HepG2 (cell line): ENCODE measurements around the gene SLCO2B1. TPM values are rescaled to one million over a fixed set of nuclear protein-coding genes. Genes with fewer than 3 reads are reported as not detected.

Experiments
- ATAC-seq: fragments of 200-7000 bp; cut with Tn5 transposase; 3 replicates; pipeline ENCODE4 v1.9.1; 2020; ENCODE audit warnings: mild to moderate bottlenecking, moderate library complexity
- BruUV-seq: library from RNA; stranded (reverse); fragments of 400-500 nt; replicated peaks from 2 replicates; lab custom pipeline; 2021; lab: Mats Ljungman, UMichigan
- CTCF ChIA-PET: fragments of 300-600 bp; formaldehyde crosslinking; extraction: SDS; loops from one replicate; lab custom pipeline; 2021; ENCODE audit warnings: low total read pairs, inconsistent platforms, low intra/inter-chr PET ratio; lab: Yijun Ruan, JAX
- POLR2A ChIA-PET: fragments of 350-600 bp; sonication (Branson Sonifier 250); formaldehyde crosslinking; loops from one replicate; lab custom pipeline; 2020; ENCODE audit warnings: antibody characterized with exemption, inconsistent platforms; lab: Yijun Ruan, JAX
- DNase-seq: peaks from one replicate; pipeline ENCODE4 v3.0.0-alpha.2; 2015; ENCODE audit warnings: low spot score
- FAIRE-seq: peaks from 3 replicates; lab custom pipeline; 2011; peaks lifted over from hg19 to GRCh38; lab: Jason Lieb, UNC
- H2AFZ ChIP-seq: one replicate; pipeline ENCODE4 v1.6.1; 2011; ENCODE audit warnings: low read length, inconsistent platforms
- H3K27ac ChIP-seq: fragments of 300-600 bp; 3 replicates; pipeline ENCODE4 v1.8.0; 2011; ENCODE audit warnings: mixed run types, mild to moderate bottlenecking, mixed read lengths, low read length, inconsistent platforms; ENCODE audit not compliant: insufficient read depth; ENCODE audit errors: extremely low read length
- H3K27me3 ChIP-seq, 2 experiments: fragments of 200-600 bp in 1 of 2; 2 replicates in 1 of 2; 3 replicates in 1 of 2; pipeline versions ENCODE4 v1.6.0 to v1.8.0; 2011; ENCODE audit warnings: low read length in 2 of 2, mild to moderate bottlenecking in 2 of 2, moderate library complexity in 2 of 2, inconsistent platforms in 1 of 2; ENCODE audit not compliant: insufficient read depth in 2 of 2, control insufficient read depth in 1 of 2
- H3K36me3 ChIP-seq, 2 experiments: fragments of 200-600 bp in 1 of 2; replicated peaks in 1 of 2; 2 replicates in 1 of 2; 3 replicates in 1 of 2; pipeline versions ENCODE4 v1.5.1 to v1.8.0; 2011; ENCODE audit warnings: low read length in 2 of 2, inconsistent platforms in 1 of 2; ENCODE audit not compliant: insufficient read depth in 2 of 2, control insufficient read depth in 1 of 2
- H3K4me1 ChIP-seq: 2 replicates; pipeline ENCODE4 v1.5.1; 2012; ENCODE audit warnings: low read length, inconsistent platforms; ENCODE audit not compliant: insufficient read depth
- H3K4me2 ChIP-seq: 2 replicates; pipeline ENCODE4 v1.6.0; 2011; ENCODE audit warnings: low read depth, low read length, inconsistent platforms
- H3K4me3 ChIP-seq, 3 experiments: fragments of 200-600 bp in 1 of 3; sonication (generic), shearing (Covaris generic) in 1 of 3; replicated peaks in 1 of 3; 2 replicates each; pipeline ENCODE4 v1.5.1; 2011 to 2016; ENCODE audit warnings: low read length in 3 of 3, inconsistent platforms in 2 of 3, low read depth in 2 of 3, mild to moderate bottlenecking in 2 of 3, control low read depth in 1 of 3, mixed read lengths in 1 of 3; ENCODE audit not compliant: insufficient read depth in 1 of 3
- H3K79me2 ChIP-seq: one replicate; pipeline ENCODE4 v1.6.1; 2011; ENCODE audit warnings: low read length, inconsistent platforms; ENCODE audit not compliant: insufficient read depth
- H3K9ac ChIP-seq: 2 replicates; pipeline ENCODE4 v1.6.0; 2011; ENCODE audit warnings: mild to moderate bottlenecking, low read depth, low read length, inconsistent platforms; ENCODE audit not compliant: insufficient read depth
- H3K9me3 ChIP-seq: 2 replicates; pipeline ENCODE4 v1.5.1; 2012; ENCODE audit warnings: mild to moderate bottlenecking, low read length
- H4K20me1 ChIP-seq: 2 replicates; pipeline ENCODE4 v1.6.0; 2011; ENCODE audit warnings: inconsistent platforms, mild to moderate bottlenecking, low read length, moderate library complexity; ENCODE audit not compliant: insufficient read depth
- ATM ChIP-seq: fragments of 450-650 bp; IDR thresholded peaks from 2 replicates; pipeline ENCODE4 v1.7.1; 2017; ENCODE audit warnings: mild to moderate bottlenecking, borderline replicate concordance
- CEBPB ChIP-seq: IDR thresholded peaks from 2 replicates; pipeline ENCODE4 v1.6.1; 2011; ENCODE audit warnings: low read depth, low read length, improper control_type of control experiment, borderline replicate concordance
- DMAP1 ChIP-seq: IDR thresholded peaks from 2 replicates; pipeline ENCODE4 v1.6.1; 2016
- EHMT2 ChIP-seq: fragments of 200-600 bp; sonication (generic); IDR thresholded peaks from 2 replicates; pipeline ENCODE4 v1.7.0; 2017; ENCODE audit warnings: antibody characterized with exemption, low read depth, low read length, borderline replicate concordance
- EZH2 ChIP-seq: conservative IDR thresholded peaks from 2 replicates; pipeline ENCODE4 v1.6.1; 2012; ENCODE audit warnings: mild to moderate bottlenecking, low read depth, low read length, moderate library complexity
- GABPA ChIP-seq, 2 experiments: IDR thresholded peaks; 2 replicates each; pipeline ENCODE4 v1.6.1; 2011 to 2016; ENCODE audit warnings: low read depth in 2 of 2, low read length in 1 of 2, missing biosample characterization in 1 of 2, missing genetic modification characterization in 1 of 2
- HOXA9 ChIP-seq: sonication (generic); formaldehyde crosslinking; IDR thresholded peaks from 2 replicates; pipeline ENCODE4 v1.8.1; 2022; ENCODE audit warnings: missing genetic modification reagents, mild to moderate bottlenecking, moderate library complexity, borderline replicate concordance
- MED1 ChIP-seq: sonication (generic); formaldehyde crosslinking; IDR thresholded peaks from 2 replicates; pipeline ENCODE4 v1.4.0; 2020; ENCODE audit warnings: missing genetic modification reagents
- NBN ChIP-seq: fragments of 450-650 bp; conservative IDR thresholded peaks from 2 replicates; pipeline ENCODE4 v1.6.1; 2017
- RXRB ChIP-seq: IDR thresholded peaks from 2 replicates; pipeline ENCODE4 v1.6.1; 2016; ENCODE audit warnings: borderline replicate concordance, missing genetic modification reagents, missing compliant biosample characterization
- SP140L ChIP-seq: sonication (generic); formaldehyde crosslinking; IDR thresholded peaks from 2 replicates; pipeline ENCODE4 v1.4.0; 2020; ENCODE audit warnings: missing genetic modification reagents, borderline replicate concordance
- STAG1 ChIP-seq: sonication (generic); formaldehyde crosslinking; IDR thresholded peaks from 2 replicates; pipeline ENCODE4 v1.4.0; 2020; ENCODE audit warnings: missing genetic modification reagents
- ZBTB38 ChIP-seq: sonication (generic); formaldehyde crosslinking; IDR thresholded peaks from 2 replicates; pipeline ENCODE4 v1.5.1; 2020; ENCODE audit warnings: mild to moderate bottlenecking, missing genetic modification reagents
- ZBTB7B ChIP-seq: sonication (generic); formaldehyde crosslinking; IDR thresholded peaks from 2 replicates; pipeline ENCODE4 v1.4.0; 2020; ENCODE audit warnings: missing genetic modification reagents
- ZNF225 ChIP-seq: sonication (generic); formaldehyde crosslinking; IDR thresholded peaks from 2 replicates; pipeline ENCODE4 v1.4.0; 2020; ENCODE audit warnings: mild to moderate bottlenecking, missing genetic modification reagents
- ZNF557 ChIP-seq: sonication (generic); formaldehyde crosslinking; IDR thresholded peaks from 2 replicates; pipeline ENCODE4 v1.4.0; 2020; ENCODE audit warnings: missing genetic modification reagents
- ZNF660 ChIP-seq: sonication (generic); formaldehyde crosslinking; IDR thresholded peaks from 2 replicates; pipeline ENCODE4 v1.5.1; 2020; ENCODE audit warnings: mild to moderate bottlenecking, low read depth, missing genetic modification reagents, borderline replicate concordance
- WGBS: methylation state at CpG from one replicate; pipeline ENCODE4 v1.1.6; 2017; ENCODE audit warnings: low lambda C conversion rate; 5-methylcytosine and 5-hydroxymethylcytosine counted together
- in situ Hi-C: cut with HindIII; loops from 2 replicates; pipeline ENCODE4 v1.10.0; 2017; ENCODE audit warnings: low pct_unique_long_range_greater_than_20kb; ENCODE audit not compliant: extremely low pct_ligation_motif_present
- intact Hi-C: fragments of 100-400 bp; cut with micrococcal nuclease; formaldehyde crosslinking; loops from one replicate; pipeline ENCODE4 v1.10.0; 2022; ENCODE audit not compliant: unreplicated experiment
- polyA plus RNA-seq, 8 experiments: library from polyadenylated mRNA; depleted of rRNA in 3 of 8; stranded (reverse) in 7 of 8; unstranded in 1 of 8; fragments of >200 nt; fragmentation: Illumina TruSeq in 4 of 8; extraction: Trizol in 4 of 8; gene quantifications; 2 replicates each; pipeline versions ENCODE4 v1.2.1 to v1.2.3, GENCODE V29; 2011 to 2016; ENCODE audit warnings: low read depth in 4 of 8, missing spikeins in 1 of 8, mixed read lengths in 1 of 8; ENCODE audit not compliant: insufficient read depth in 1 of 8
- total RNA-seq, 5 experiments: library from RNA; depleted of rRNA; stranded (reverse); fragments of >200 nt; fragmentation: Illumina TruSeq; extraction: Trizol; gene quantifications; 2 replicates each; pipeline ENCODE4 v1.2.3, GENCODE V29; 2016; ENCODE audit warnings: low read depth in 1 of 5
- TF ChIP-seq, protein P1 (sequence below): sonication (generic); formaldehyde crosslinking; IDR thresholded peaks from 2 replicates; pipeline ENCODE4 v1.8.1; 2022; ENCODE audit warnings: low read depth, mild to moderate bottlenecking, missing genetic modification reagents
- TF ChIP-seq, protein P2 (sequence below): sonication (generic); formaldehyde crosslinking; IDR thresholded peaks from 2 replicates; pipeline ENCODE4 v1.8.0; 2022; ENCODE audit warnings: mild to moderate bottlenecking, missing genetic modification reagents, borderline replicate concordance
- TF ChIP-seq, protein P3 (sequence below): IDR thresholded peaks from 2 replicates; pipeline ENCODE4 v1.6.1; 2012; ENCODE audit warnings: low read depth, low read length, improper control_type of control experiment

SLCO2B1 gene
- total and polyA plus RNA-seq, 2 of the 13 experiments (the other 11 are each of a cell fraction or from before 2014, with no cell fraction given): 15.3 to 19.8 TPM

DNA sequence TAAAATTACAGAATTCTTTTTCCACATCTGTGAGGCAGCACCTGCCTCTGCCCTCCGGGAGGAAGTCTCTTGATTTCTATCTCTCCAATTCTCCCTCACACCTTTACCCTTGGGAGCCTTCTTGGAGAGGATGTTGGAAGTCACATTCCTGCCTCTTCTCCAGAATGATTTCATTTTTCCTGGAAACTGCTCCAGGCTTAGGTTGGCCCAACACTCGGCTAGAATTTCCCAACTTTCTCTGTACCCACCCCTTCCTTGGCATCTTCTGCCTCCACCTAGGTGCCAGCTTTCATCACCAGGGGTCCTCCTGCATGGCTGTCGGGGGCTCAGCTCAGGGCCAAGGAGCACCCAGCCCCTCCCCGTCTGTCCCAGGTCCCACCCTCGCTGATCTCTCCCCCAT is 43.2 kb downstream of the SLCO2B1 start:
- BruUV-seq: no TSS peak
- no peaks in the 10 kb centered on the region for H4K20me1 ChIP-seq
- H3K9ac ChIP-seq: no peak overlapping the region
- H3K27ac ChIP-seq: no peak overlapping the region
- in situ Hi-C loops (no loop called here), intact Hi-C loops (loop anchor here (5.0 kb wide), 1 partner anchor 1498 kb away; no protein-coding TSS in a partner anchor)
- WGBS: 96% methylated on average over 5 of the region's 5 CpGs
- H3K36me3 ChIP-seq: peaks cover 4 to 14% of the 10 kb centered on the region in 2 experiments; a peak in 3 of 5 replicates
- TF ChIP-seq, protein P1, sequence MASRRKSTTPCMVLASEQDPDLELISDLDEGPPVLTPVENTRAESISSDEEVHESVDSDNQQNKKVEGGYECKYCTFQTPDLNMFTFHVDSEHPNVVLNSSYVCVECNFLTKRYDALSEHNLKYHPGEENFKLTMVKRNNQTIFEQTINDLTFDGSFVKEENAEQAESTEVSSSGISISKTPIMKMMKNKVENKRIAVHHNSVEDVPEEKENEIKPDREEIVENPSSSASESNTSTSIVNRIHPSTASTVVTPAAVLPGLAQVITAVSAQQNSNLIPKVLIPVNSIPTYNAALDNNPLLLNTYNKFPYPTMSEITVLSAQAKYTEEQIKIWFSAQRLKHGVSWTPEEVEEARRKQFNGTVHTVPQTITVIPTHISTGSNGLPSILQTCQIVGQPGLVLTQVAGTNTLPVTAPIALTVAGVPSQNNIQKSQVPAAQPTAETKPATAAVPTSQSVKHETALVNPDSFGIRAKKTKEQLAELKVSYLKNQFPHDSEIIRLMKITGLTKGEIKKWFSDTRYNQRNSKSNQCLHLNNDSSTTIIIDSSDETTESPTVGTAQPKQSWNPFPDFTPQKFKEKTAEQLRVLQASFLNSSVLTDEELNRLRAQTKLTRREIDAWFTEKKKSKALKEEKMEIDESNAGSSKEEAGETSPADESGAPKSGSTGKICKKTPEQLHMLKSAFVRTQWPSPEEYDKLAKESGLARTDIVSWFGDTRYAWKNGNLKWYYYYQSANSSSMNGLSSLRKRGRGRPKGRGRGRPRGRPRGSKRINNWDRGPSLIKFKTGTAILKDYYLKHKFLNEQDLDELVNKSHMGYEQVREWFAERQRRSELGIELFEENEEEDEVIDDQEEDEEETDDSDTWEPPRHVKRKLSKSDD: no peak
- TF ChIP-seq NBN: no peak
- no peak for TF ChIP-seq CEBPB
- no peak for TF ChIP-seq MED1 (CRISPR knock-in tag)
- TF ChIP-seq EZH2: no peak
- no peak for TF ChIP-seq HOXA9
- TF ChIP-seq RXRB: no peak
- TF ChIP-seq SP140L (CRISPR knock-in tag): no peak
- TF ChIP-seq, protein P2, sequence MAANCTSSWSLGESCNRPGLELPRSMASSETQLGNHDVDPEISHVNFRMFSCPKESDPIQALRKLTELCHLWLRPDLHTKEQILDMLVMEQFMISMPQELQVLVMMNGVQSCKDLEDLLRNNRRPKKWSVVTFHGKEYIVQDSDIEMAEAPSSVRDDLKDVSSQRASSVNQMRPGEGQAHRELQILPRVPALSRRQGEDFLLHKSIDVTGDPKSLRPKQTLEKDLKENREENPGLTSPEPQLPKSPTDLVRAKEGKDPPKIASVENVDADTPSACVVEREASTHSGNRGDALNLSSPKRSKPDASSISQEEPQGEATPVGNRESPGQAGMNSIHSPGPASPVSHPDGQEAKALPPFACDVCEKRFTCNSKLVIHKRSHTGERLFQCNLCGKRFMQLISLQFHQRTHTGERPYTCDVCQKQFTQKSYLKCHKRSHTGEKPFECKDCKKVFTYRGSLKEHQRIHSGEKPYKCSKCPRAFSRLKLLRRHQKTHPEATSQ (CRISPR knock-in tag): no peak
- TF ChIP-seq STAG1: no peak
- no peak for TF ChIP-seq ZNF225 (CRISPR knock-in tag)
- no peak for TF ChIP-seq ZNF660 (CRISPR knock-in tag)
- no peak for TF ChIP-seq EHMT2
- no peak for TF ChIP-seq ZBTB7B (CRISPR knock-in tag)
- TF ChIP-seq GABPA (IDR thresholded peaks at IDR 0.05; ENCODE audit: low read depth, low read length): no peak
- no peak for TF ChIP-seq GABPA (CRISPR knock-in tag; IDR thresholded peaks at IDR 0.05; ENCODE audit: low read depth)
- no peak for TF ChIP-seq DMAP1 (CRISPR knock-in tag)
- TF ChIP-seq, protein P3, sequence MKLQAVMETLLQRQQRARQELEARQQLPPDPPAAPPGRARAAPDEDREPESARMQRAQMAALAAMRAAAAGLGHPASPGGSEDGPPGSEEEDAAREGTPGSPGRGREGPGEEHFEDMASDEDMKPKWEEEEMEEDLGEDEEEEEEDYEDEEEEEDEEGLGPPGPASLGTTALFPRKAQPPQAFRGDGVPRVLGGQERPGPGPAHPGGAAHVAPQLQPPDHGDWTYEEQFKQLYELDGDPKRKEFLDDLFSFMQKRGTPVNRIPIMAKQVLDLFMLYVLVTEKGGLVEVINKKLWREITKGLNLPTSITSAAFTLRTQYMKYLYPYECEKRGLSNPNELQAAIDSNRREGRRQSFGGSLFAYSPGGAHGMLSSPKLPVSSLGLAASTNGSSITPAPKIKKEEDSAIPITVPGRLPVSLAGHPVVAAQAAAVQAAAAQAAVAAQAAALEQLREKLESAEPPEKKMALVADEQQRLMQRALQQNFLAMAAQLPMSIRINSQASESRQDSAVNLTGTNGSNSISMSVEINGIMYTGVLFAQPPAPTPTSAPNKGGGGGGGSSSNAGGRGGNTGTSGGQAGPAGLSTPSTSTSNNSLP: no peak
- no peak for TF ChIP-seq ZNF557
- no peak for TF ChIP-seq ATM
- TF ChIP-seq ZBTB38 (CRISPR knock-in tag): no peak
- H3K9me3 ChIP-seq: no peaks in the 10 kb centered on the region
- H3K4me2 ChIP-seq: no peak overlapping the region
- H3K27me3 ChIP-seq: no peaks in the 10 kb centered on the region
- ChIA-PET POLR2A (no interaction called here), CTCF (no interaction called here)
- H3K4me3 ChIP-seq: no peak overlapping the region
- peaks cover 26% of the 10 kb centered on the region for H3K4me1 ChIP-seq
- ATAC-seq (no peak), DNase-seq (no peak), FAIRE-seq (no peak)
- no peaks in the 10 kb centered on the region for H3K79me2 ChIP-seq
- H2AFZ ChIP-seq: no peak overlapping the region
